K562 (cell line): ENCODE data around the gene ETV4.

Source experiments
- CTCF ChIP-seq, 3 experiments: IDR thresholded peaks in 2 of 3; conservative IDR thresholded peaks in 1 of 3; 2 replicates each; pipeline ENCODE4 v1.5.1; 2011 to 2012; ENCODE audit warnings: low read length in 3 of 3, mild to moderate bottlenecking in 3 of 3, control low read depth in 2 of 3, improper control_type of control experiment in 1 of 3, inconsistent platforms in 1 of 3, low read depth in 1 of 3, mixed read lengths in 1 of 3, moderate library complexity in 1 of 3; ENCODE audit not compliant: insufficient read depth in 2 of 3
- EP300 ChIP-seq: IDR thresholded peaks from 2 replicates; pipeline ENCODE4 v1.6.1; 2012; ENCODE audit warnings: low read length, improper control_type of control experiment
- SMARCC2 ChIP-seq: fragments of 450-650 bp; IDR thresholded peaks from 2 replicates; pipeline ENCODE4 v1.6.1; 2017; ENCODE audit warnings: antibody characterized with exemption, moderate library complexity, mild to moderate bottlenecking, low read depth
- USF1 ChIP-seq: sonication (generic); formaldehyde crosslinking; IDR thresholded peaks from 2 replicates; pipeline ENCODE4 v1.9.0; 2022; ENCODE audit warnings: mild to moderate bottlenecking, missing genetic modification reagents
- ZFP1 ChIP-seq: fragments of 450-650 bp; formaldehyde crosslinking; IDR thresholded peaks from 2 replicates; pipeline ENCODE4 v1.4.0; 2020; ENCODE audit warnings: mild to moderate bottlenecking, mixed read lengths

- TF ChIP-seq SMARCC2: no peak
- TF ChIP-seq CTCF (IDR thresholded peaks at IDR 0.05 in 2 of 3, conservative IDR thresholded peaks at IDR 0.05 in 1 of 3; ENCODE audit: insufficient read depth in 2 of 3, low read depth in 1 of 3, low read length in 3 of 3): no peak
- no peak for TF ChIP-seq ZFP1 (CRISPR knock-in tag)
- TF ChIP-seq EP300: no peak
- TF ChIP-seq USF1: no peak
Observed at GRCh38 chr17:43553573-43553972, 7.4 kb upstream of the ETV4 start.
